ENCODE measurements around the gene KCNAB2. TPM values are rescaled to one million over a fixed set of nuclear protein-coding genes. Genes with fewer than 3 reads are reported as not detected.

KCNAB2 gene
- total and polyA plus RNA-seq, 4 donors: 7.5 to 48.3 (median 41.1) TPM

- Histone ChIP-seq H3K27ac (ENCODE audit: low read depth, low read length) (no peak overlapping the region), H3K9me3 (ENCODE audit: control insufficient read depth, insufficient read depth, low read length) (no peaks in the 10 kb centered on the region), H3K4me3 (ENCODE audit: low read depth, low read length) (no peak overlapping the region), H3K4me1 (ENCODE audit: control insufficient read depth, insufficient read depth, low read length) (peaks cover 18% of the 10 kb centered on the region), H3K36me3 (ENCODE audit: control insufficient read depth, insufficient read depth, low read length) (peaks cover 23% of the 10 kb centered on the region), H3K27me3 (ENCODE audit: control insufficient read depth, insufficient read depth, low read length) (no peaks in the 10 kb centered on the region)
- no peak for DNase-seq (ENCODE audit: low read depth in 4 of 6, low spot score in 6 of 6)
- 90% methylated on average over 15 of the region's 15 CpGs for WGBS (ENCODE audit: insufficient coverage)
Measured at GRCh38 chr1:6039031-6039430, 6.7 kb upstream of the KCNAB2 start.

- H3K4me1 ChIP-seq (ENCODE audit: control insufficient read depth, insufficient read depth, low read length): peaks cover 14% of the 10 kb centered on the region
- no peak overlapping the region for H3K27ac ChIP-seq (ENCODE audit: low read depth, low read length)
- H3K9me3 ChIP-seq (ENCODE audit: control insufficient read depth, insufficient read depth, low read length): no peaks in the 10 kb centered on the region
- no peaks in the 10 kb centered on the region for H3K27me3 ChIP-seq (ENCODE audit: control insufficient read depth, insufficient read depth, low read length)
- H3K36me3 ChIP-seq (ENCODE audit: control insufficient read depth, insufficient read depth, low read length): peaks cover 23% of the 10 kb centered on the region
- WGBS (ENCODE audit: insufficient coverage): 85% methylated on average over 15 of the region's 15 CpGs
- no peak for DNase-seq (ENCODE audit: low read depth in 4 of 6, low spot score in 6 of 6)
- no peak overlapping the region for H3K4me3 ChIP-seq (ENCODE audit: low read depth, low read length)
Measured at GRCh38 chr1:6040444-6040843, 5.2 kb upstream of the KCNAB2 start.

GRCh38 chr1:6040861-6041415 is 4.8 kb upstream of the KCNAB2 start:
- H3K27me3 ChIP-seq (ENCODE audit: control insufficient read depth, insufficient read depth, low read length): no peaks in the 10 kb centered on the region
- H3K27ac ChIP-seq (ENCODE audit: low read depth, low read length): no peak overlapping the region
- 80% methylated on average over 22 of the region's 22 CpGs for WGBS (ENCODE audit: insufficient coverage)
- H3K9me3 ChIP-seq (ENCODE audit: control insufficient read depth, insufficient read depth, low read length): no peaks in the 10 kb centered on the region
- DNase-seq (ENCODE audit: low read depth in 4 of 6, low spot score in 6 of 6): no peak
- peaks cover 17% of the 10 kb centered on the region for H3K4me1 ChIP-seq (ENCODE audit: control insufficient read depth, insufficient read depth, low read length)
- peaks cover 26% of the 10 kb centered on the region for H3K36me3 ChIP-seq (ENCODE audit: control insufficient read depth, insufficient read depth, low read length)
- H3K4me3 ChIP-seq (ENCODE audit: low read depth, low read length): no peak overlapping the region

GRCh38 chr1:6041432-6042062 is 4.1 kb upstream of the KCNAB2 start:
- no peak overlapping the region for H3K27ac ChIP-seq (ENCODE audit: low read depth, low read length)
- H3K4me1 ChIP-seq (ENCODE audit: control insufficient read depth, insufficient read depth, low read length): peaks cover 17% of the 10 kb centered on the region
- peaks cover 26% of the 10 kb centered on the region for H3K36me3 ChIP-seq (ENCODE audit: control insufficient read depth, insufficient read depth, low read length)
- H3K4me3 ChIP-seq (ENCODE audit: low read depth, low read length): no peak overlapping the region
- no peaks in the 10 kb centered on the region for H3K9me3 ChIP-seq (ENCODE audit: control insufficient read depth, insufficient read depth, low read length)
- DNase-seq (ENCODE audit: low read depth in 4 of 6, low spot score in 6 of 6): peak in 1 of 6 donors; percentile 28
- no peaks in the 10 kb centered on the region for H3K27me3 ChIP-seq (ENCODE audit: control insufficient read depth, insufficient read depth, low read length)
- WGBS (ENCODE audit: insufficient coverage): 48% methylated on average over 18 of the region's 20 CpGs

- Histone ChIP-seq H3K36me3 (ENCODE audit: control insufficient read depth, insufficient read depth, low read length) (peaks cover 29% of the 10 kb centered on the region), H3K9me3 (ENCODE audit: control insufficient read depth, insufficient read depth, low read length) (no peaks in the 10 kb centered on the region), H3K4me1 (ENCODE audit: control insufficient read depth, insufficient read depth, low read length) (peaks cover 13% of the 10 kb centered on the region), H3K4me3 (ENCODE audit: low read depth, low read length) (no peak overlapping the region), H3K27me3 (ENCODE audit: control insufficient read depth, insufficient read depth, low read length) (no peaks in the 10 kb centered on the region), H3K27ac (ENCODE audit: low read depth, low read length) (no peak overlapping the region)
- WGBS (ENCODE audit: insufficient coverage): 92% methylated on average over 5 of the region's 5 CpGs
- DNase-seq (ENCODE audit: low read depth in 4 of 6, low spot score in 6 of 6): no peak
Measured at GRCh38 chr1:6043561-6043960, 2.1 kb upstream of the KCNAB2 start.

GRCh38 chr1:6044481-6045109 is 1.1 kb upstream of the KCNAB2 start:
- no peak for DNase-seq (ENCODE audit: low read depth in 4 of 6, low spot score in 6 of 6)
- Histone ChIP-seq H3K9me3 (ENCODE audit: control insufficient read depth, insufficient read depth, low read length) (no peaks in the 10 kb centered on the region), H3K27ac (ENCODE audit: low read depth, low read length) (no peak overlapping the region), H3K4me1 (ENCODE audit: control insufficient read depth, insufficient read depth, low read length) (peaks cover 13% of the 10 kb centered on the region), H3K27me3 (ENCODE audit: control insufficient read depth, insufficient read depth, low read length) (no peaks in the 10 kb centered on the region), H3K36me3 (ENCODE audit: control insufficient read depth, insufficient read depth, low read length) (peaks cover 30% of the 10 kb centered on the region), H3K4me3 (ENCODE audit: low read depth, low read length) (no peak overlapping the region)
- WGBS (ENCODE audit: insufficient coverage): 76% methylated on average over 11 of the region's 11 CpGs

- no peaks in the 10 kb centered on the region for H3K27me3 ChIP-seq (ENCODE audit: control insufficient read depth, insufficient read depth, low read length)
- peaks cover 30% of the 10 kb centered on the region for H3K36me3 ChIP-seq (ENCODE audit: control insufficient read depth, insufficient read depth, low read length)
- no peak overlapping the region for H3K27ac ChIP-seq (ENCODE audit: low read depth, low read length)
- H3K9me3 ChIP-seq (ENCODE audit: control insufficient read depth, insufficient read depth, low read length): no peaks in the 10 kb centered on the region
- H3K4me1 ChIP-seq (ENCODE audit: control insufficient read depth, insufficient read depth, low read length): peaks cover 13% of the 10 kb centered on the region
- DNase-seq (ENCODE audit: low read depth in 4 of 6, low spot score in 6 of 6): no peak
- 34% methylated on average over 8 of the region's 9 CpGs for WGBS (ENCODE audit: insufficient coverage)
- H3K4me3 ChIP-seq (ENCODE audit: low read depth, low read length): no peak overlapping the region
Measured at GRCh38 chr1:6045110-6045502, 582 bp upstream of the KCNAB2 start.

GRCh38 chr1:6046279-6046678 is 591 bp downstream of the KCNAB2 start:
- Histone ChIP-seq H3K27ac (ENCODE audit: low read depth, low read length) (no peak overlapping the region), H3K36me3 (ENCODE audit: control insufficient read depth, insufficient read depth, low read length) (peaks cover 23% of the 10 kb centered on the region), H3K27me3 (ENCODE audit: control insufficient read depth, insufficient read depth, low read length) (no peaks in the 10 kb centered on the region), H3K4me1 (ENCODE audit: control insufficient read depth, insufficient read depth, low read length) (peaks cover 13% of the 10 kb centered on the region), H3K4me3 (ENCODE audit: low read depth, low read length) (no peak overlapping the region), H3K9me3 (ENCODE audit: control insufficient read depth, insufficient read depth, low read length) (no peaks in the 10 kb centered on the region)
- WGBS (ENCODE audit: insufficient coverage): 71% methylated on average over 13 of the region's 14 CpGs
- DNase-seq (ENCODE audit: low read depth in 4 of 6, low spot score in 6 of 6): peak in 1 of 6 donors; percentile 55

- peaks cover 14% of the 10 kb centered on the region for H3K4me1 ChIP-seq (ENCODE audit: control insufficient read depth, insufficient read depth, low read length)
- no peaks in the 10 kb centered on the region for H3K9me3 ChIP-seq (ENCODE audit: control insufficient read depth, insufficient read depth, low read length)
- DNase-seq (ENCODE audit: low read depth in 4 of 6, low spot score in 6 of 6): no peak
- 82% methylated on average over 13 of the region's 14 CpGs for WGBS (ENCODE audit: insufficient coverage)
- H3K27me3 ChIP-seq (ENCODE audit: control insufficient read depth, insufficient read depth, low read length): no peaks in the 10 kb centered on the region
- H3K36me3 ChIP-seq (ENCODE audit: control insufficient read depth, insufficient read depth, low read length): peaks cover 17% of the 10 kb centered on the region
- no peak overlapping the region for H3K27ac ChIP-seq (ENCODE audit: low read depth, low read length)
- H3K4me3 ChIP-seq (ENCODE audit: low read depth, low read length): no peak overlapping the region
Measured at GRCh38 chr1:6048179-6048867, 2.6 kb downstream of the KCNAB2 start.
